Natural killer cell (primary cell): ENCODE measurements around the gene IL18. TPM values are rescaled to one million over a fixed set of nuclear protein-coding genes. Genes with fewer than 3 reads are reported as not detected.

ENCODE experiments used
- ATAC-seq, 3 donors: fragments of 150-1000 bp in 2 of 3; fragments of 200-7000 bp in 1 of 3; cut with Tn5 transposase; 1 replicate in 1 of 3; 2 replicates in 2 of 3; pipeline ENCODE4 v1.10.0; 2021; ENCODE audit warnings: mild to moderate bottlenecking in 2 of 3, moderate library complexity in 2 of 3
- DNase-seq, 2 donors: peaks; one replicate each; pipeline versions ENCODE4 v3.0.0 to v3.0.0-alpha.2; 2013 to 2021; ENCODE audit warnings: mixed read lengths in 1 of 2
- H3K27ac ChIP-seq: one replicate; pipeline ENCODE4 v1.5.1; 2013; ENCODE audit warnings: mild to moderate bottlenecking, low read length
- H3K27me3 ChIP-seq: one replicate; pipeline ENCODE4 v1.6.1; 2013; ENCODE audit warnings: low read length; ENCODE audit not compliant: control insufficient read depth, insufficient read depth
- H3K36me3 ChIP-seq: one replicate; pipeline ENCODE4 v1.6.1; 2013; ENCODE audit warnings: low read length; ENCODE audit not compliant: control insufficient read depth, insufficient read depth
- H3K4me1 ChIP-seq: one replicate; pipeline ENCODE4 v1.6.1; 2013; ENCODE audit warnings: low read length; ENCODE audit not compliant: control insufficient read depth, insufficient read depth
- H3K4me3 ChIP-seq: one replicate; pipeline ENCODE4 v1.5.1; 2013; ENCODE audit warnings: low read length
- H3K9me3 ChIP-seq: one replicate; pipeline ENCODE4 v1.6.1; 2013; ENCODE audit warnings: low read length; ENCODE audit not compliant: control insufficient read depth, insufficient read depth
- H3K27ac Mint-ChIP-seq, 2 donors: one replicate each; pipeline ENCODE4 v1.8.0; 2022; ENCODE audit warnings: mild to moderate bottlenecking in 2 of 2, mixed read lengths in 2 of 2, moderate library complexity in 1 of 2
- H3K27me3 Mint-ChIP-seq, 2 donors: one replicate each; pipeline ENCODE4 v1.8.0; 2022; ENCODE audit warnings: low read depth in 2 of 2, mixed read lengths in 2 of 2
- H3K36me3 Mint-ChIP-seq: one replicate; pipeline ENCODE4 v1.8.0; 2022; ENCODE audit warnings: mixed read lengths
- H3K4me1 Mint-ChIP-seq, 2 donors: one replicate each; pipeline ENCODE4 v1.8.0; 2022; ENCODE audit warnings: mixed read lengths in 2 of 2
- H3K4me3 Mint-ChIP-seq: one replicate; pipeline ENCODE4 v1.8.0; 2022; ENCODE audit warnings: mild to moderate bottlenecking, moderate library complexity, mixed read lengths
- H3K9me3 Mint-ChIP-seq, 2 donors: one replicate each; pipeline ENCODE4 v1.8.0; 2022; ENCODE audit warnings: mixed read lengths in 2 of 2
- WGBS: methylation state at CpG from one replicate; pipeline ENCODE4 v1.1.7; 2013; ENCODE audit warnings: missing lambda C conversion rate; ENCODE audit not compliant: insufficient coverage; 5-methylcytosine and 5-hydroxymethylcytosine counted together
- intact Hi-C: fragments of 100-400 bp; cut with micrococcal nuclease; formaldehyde crosslinking; loops from one replicate; pipeline ENCODE4 v1.14.2; 2022
- total RNA-seq, 4 donors: library from RNA; stranded (reverse); fragments of 120-200 nt in 1 of 4; gene quantifications; one replicate each; pipeline versions ENCODE4 v1.2.3 to v1.2.4, GENCODE V29; 2013 to 2022
- TF ChIP-seq, protein P1 (sequence below): fragments of 200-600 bp; IDR thresholded peaks from one replicate; pipeline ENCODE4 v1.8.0; 2022; ENCODE audit warnings: antibody characterized with exemption

The IL18 gene
- total RNA-seq, 3 donors from 2014 or later (not counting 1 experiment from before 2014, with no cell fraction given) = 9.3 to 13.8 (median 10.7) TPM

DNA sequence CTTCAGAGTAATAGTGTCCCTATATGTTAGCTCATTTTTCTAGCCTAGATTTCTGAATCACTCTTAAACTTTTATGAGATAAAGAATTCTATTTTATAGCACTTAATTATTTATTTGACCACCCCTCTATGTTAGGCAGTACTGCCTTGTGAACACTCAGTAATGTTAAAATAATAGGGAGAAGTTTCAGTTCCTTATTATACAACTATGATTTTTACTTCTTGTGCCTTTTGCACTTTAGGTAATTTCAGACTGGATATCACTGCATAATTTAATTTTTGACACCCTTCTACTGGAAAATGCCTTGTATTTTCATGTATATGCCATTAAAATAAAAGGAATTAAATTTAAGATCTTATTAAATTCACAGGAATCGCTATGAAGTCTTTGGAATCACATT lies 14.5 kb upstream of the IL18 start:
- intact Hi-C loops = no loop called here
- Mint-ChIP-seq H3K27ac (peak overlapping the region in 1 of 2 donors; percentile 18), H3K4me3 (peak overlapping the region; percentile 71), H3K9me3 (no peaks in the 10 kb centered on the region), H3K27me3 (peaks cover 8 to 12% of the 10 kb centered on the region in 2 donors), H3K4me1 (peaks cover 53% of the 10 kb centered on the region in 2 donors), H3K36me3 (no peaks in the 10 kb centered on the region)
- DNase-seq (no peak), ATAC-seq (no peak)
- Histone ChIP-seq H3K27ac (no peak overlapping the region), H3K27me3 (no peaks in the 10 kb centered on the region), H3K4me3 (no peak overlapping the region), H3K4me1 (peaks cover 23% of the 10 kb centered on the region), H3K36me3 (no peaks in the 10 kb centered on the region), H3K9me3 (no peaks in the 10 kb centered on the region)
- TF ChIP-seq, protein P1, sequence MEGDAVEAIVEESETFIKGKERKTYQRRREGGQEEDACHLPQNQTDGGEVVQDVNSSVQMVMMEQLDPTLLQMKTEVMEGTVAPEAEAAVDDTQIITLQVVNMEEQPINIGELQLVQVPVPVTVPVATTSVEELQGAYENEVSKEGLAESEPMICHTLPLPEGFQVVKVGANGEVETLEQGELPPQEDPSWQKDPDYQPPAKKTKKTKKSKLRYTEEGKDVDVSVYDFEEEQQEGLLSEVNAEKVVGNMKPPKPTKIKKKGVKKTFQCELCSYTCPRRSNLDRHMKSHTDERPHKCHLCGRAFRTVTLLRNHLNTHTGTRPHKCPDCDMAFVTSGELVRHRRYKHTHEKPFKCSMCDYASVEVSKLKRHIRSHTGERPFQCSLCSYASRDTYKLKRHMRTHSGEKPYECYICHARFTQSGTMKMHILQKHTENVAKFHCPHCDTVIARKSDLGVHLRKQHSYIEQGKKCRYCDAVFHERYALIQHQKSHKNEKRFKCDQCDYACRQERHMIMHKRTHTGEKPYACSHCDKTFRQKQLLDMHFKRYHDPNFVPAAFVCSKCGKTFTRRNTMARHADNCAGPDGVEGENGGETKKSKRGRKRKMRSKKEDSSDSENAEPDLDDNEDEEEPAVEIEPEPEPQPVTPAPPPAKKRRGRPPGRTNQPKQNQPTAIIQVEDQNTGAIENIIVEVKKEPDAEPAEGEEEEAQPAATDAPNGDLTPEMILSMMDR = no peak
- WGBS = 71% methylated on average over 1 of the region's 1 CpG

GRCh38 chr11:112177589-112177988 lies 13.7 kb upstream of the IL18 start:
- TF ChIP-seq, protein P1 = no peak
- peak; percentile 30 to 50 (median 45) for ATAC-seq
- Histone ChIP-seq H3K9me3 (no peaks in the 10 kb centered on the region), H3K27me3 (no peaks in the 10 kb centered on the region), H3K36me3 (no peaks in the 10 kb centered on the region), H3K4me1 (peaks cover 23% of the 10 kb centered on the region), H3K27ac (no peak overlapping the region), H3K4me3 (no peak overlapping the region)
- H3K27ac Mint-ChIP-seq = peak overlapping the region in 1 of 2 donors; percentile 11
- H3K4me3 Mint-ChIP-seq = peak overlapping the region; percentile 79
- intact Hi-C loops = no loop called here
- H3K9me3 Mint-ChIP-seq = no peaks in the 10 kb centered on the region
- 66% methylated on average over 4 of the region's 4 CpGs for WGBS
- no peak for DNase-seq
- H3K36me3 Mint-ChIP-seq = no peaks in the 10 kb centered on the region
- peaks cover 8 to 12% of the 10 kb centered on the region in 2 donors for H3K27me3 Mint-ChIP-seq
- peaks cover 47% of the 10 kb centered on the region in 2 donors for H3K4me1 Mint-ChIP-seq

GRCh38 chr11:112176077-112176476 lies 12.2 kb upstream of the IL18 start:
- H3K27me3 ChIP-seq = no peaks in the 10 kb centered on the region
- DNase-seq = no peak
- TF ChIP-seq, protein P1 = no peak
- Mint-ChIP-seq H3K9me3 (no peaks in the 10 kb centered on the region), H3K36me3 (no peaks in the 10 kb centered on the region), H3K4me3 (no peak overlapping the region), H3K27ac (peak overlapping the region in 1 of 2 donors; percentile 74), H3K4me1 (peaks cover 46 to 47% of the 10 kb centered on the region in 2 donors), H3K27me3 (peaks cover 8 to 12% of the 10 kb centered on the region in 2 donors)
- no peak for ATAC-seq
- H3K4me3 ChIP-seq = no peak overlapping the region
- H3K4me1 ChIP-seq = peaks cover 23% of the 10 kb centered on the region
- no peaks in the 10 kb centered on the region for H3K9me3 ChIP-seq
- WGBS = no CpG with 5 or more reads among the region's 1 CpG
- H3K36me3 ChIP-seq = no peaks in the 10 kb centered on the region
- intact Hi-C loops = no loop called here
- no peak overlapping the region for H3K27ac ChIP-seq

DNA sequence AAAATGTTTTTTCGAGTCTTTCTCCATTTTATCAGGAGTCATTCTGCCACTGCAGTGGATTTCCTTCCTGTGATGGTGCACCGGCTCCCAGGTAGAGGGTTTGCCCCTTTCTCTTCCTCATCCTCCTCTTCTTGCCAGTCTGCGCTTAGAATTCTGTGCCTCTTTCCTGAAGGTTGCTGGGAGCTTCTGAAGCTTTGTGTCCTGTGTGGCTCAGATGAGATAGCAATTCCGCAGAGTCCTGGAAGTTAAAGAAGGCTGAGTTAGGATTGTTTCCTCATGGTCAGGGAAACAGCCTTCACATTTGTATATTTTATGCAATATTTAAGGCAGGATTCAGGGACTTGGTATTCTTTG lies 11.7 kb upstream of the IL18 start:
- H3K4me3 ChIP-seq = no peak overlapping the region
- Mint-ChIP-seq H3K27me3 (peaks cover 5 to 12% of the 10 kb centered on the region in 2 donors), H3K27ac (peak overlapping the region; percentile 47 to 74), H3K4me3 (peak overlapping the region; percentile 62), H3K36me3 (no peaks in the 10 kb centered on the region), H3K4me1 (peaks cover 46 to 47% of the 10 kb centered on the region in 2 donors), H3K9me3 (no peaks in the 10 kb centered on the region)
- TF ChIP-seq, protein P1 = no peak
- no peak for ATAC-seq
- H3K36me3 ChIP-seq = no peaks in the 10 kb centered on the region
- WGBS = 32% methylated on average over 3 of the region's 4 CpGs
- no peaks in the 10 kb centered on the region for H3K27me3 ChIP-seq
- H3K9me3 ChIP-seq = no peaks in the 10 kb centered on the region
- H3K4me1 ChIP-seq = peaks cover 22% of the 10 kb centered on the region
- intact Hi-C loops = loop anchor here (1.0 kb wide), 1 partner anchor 62 kb away; no protein-coding TSS in a partner anchor
- no peak for DNase-seq
- H3K27ac ChIP-seq = no peak overlapping the region
